HEK293 (cell line): ENCODE data around the gene PRICKLE1.

ENCODE experiments used
- CTCF ChIA-PET: fragments of 350-600 bp; formaldehyde crosslinking; extraction: SDS; loops from one replicate; lab custom pipeline; 2021; ENCODE audit warnings: antibody characterized with exemption; lab: Yijun Ruan, JAX
- POLR2A ChIA-PET: fragments of 300-600 bp; formaldehyde crosslinking; extraction: SDS; loops from one replicate; lab custom pipeline; 2020; ENCODE audit warnings: antibody characterized with exemption, inconsistent platforms; lab: Yijun Ruan, JAX
- H3K27ac ChIP-seq: fragments of 200-500 bp; sonication (Bioruptor generic); 2 replicates; pipeline ENCODE4 v1.5.1; 2014; ENCODE audit warnings: low read depth, low read length, control low read depth, inconsistent platforms; ENCODE audit errors: extremely low read depth
- H3K36me3 ChIP-seq, 2 experiments: fragments of 200-500 bp in 1 of 2; sonication (Bioruptor generic) in 1 of 2; 1 replicate in 1 of 2; 2 replicates in 1 of 2; pipeline ENCODE4 v1.5.1; 2014 to 2017; ENCODE audit warnings: inconsistent platforms in 2 of 2, low read length in 2 of 2; ENCODE audit not compliant: control insufficient read depth in 2 of 2, insufficient read depth in 1 of 2
- H3K4me1 ChIP-seq: fragments of 200-500 bp; sonication (Bioruptor generic); 2 replicates; pipeline ENCODE4 v1.5.1; 2014; ENCODE audit warnings: mild to moderate bottlenecking, low read length, inconsistent platforms; ENCODE audit not compliant: control insufficient read depth, insufficient read depth
- H3K4me3 ChIP-seq: 2 replicates; pipeline ENCODE4 v1.5.1; 2011; ENCODE audit warnings: low read depth, mild to moderate bottlenecking, control low read depth, low read length, moderate library complexity
- H3K9me3 ChIP-seq: fragments of 200-500 bp; sonication (Bioruptor generic); 2 replicates; pipeline ENCODE4 v1.5.1; 2014; ENCODE audit warnings: low read depth, low read length, inconsistent platforms; ENCODE audit not compliant: control insufficient read depth, insufficient read depth
- GFI1B ChIP-seq: fragments of 450-650 bp; formaldehyde crosslinking; IDR thresholded peaks from 2 replicates; pipeline ENCODE4 v1.5.1; 2016; ENCODE audit warnings: missing biosample characterization, missing genetic modification characterization
- SCRT1 ChIP-seq: fragments of 450-650 bp; formaldehyde crosslinking; IDR thresholded peaks from 2 replicates; pipeline ENCODE4 v1.5.1; 2016; ENCODE audit warnings: missing biosample characterization, missing genetic modification characterization, borderline replicate concordance
- SP7 ChIP-seq: fragments of 450-650 bp; formaldehyde crosslinking; IDR thresholded peaks from 2 replicates; pipeline ENCODE4 v1.5.1; 2016; ENCODE audit warnings: missing biosample characterization, missing genetic modification characterization
- ZBTB21 ChIP-seq: fragments of 450-650 bp; formaldehyde crosslinking; IDR thresholded peaks from 2 replicates; pipeline ENCODE4 v1.5.1; 2017; ENCODE audit warnings: missing biosample characterization, missing genetic modification characterization
- ZBTB7A ChIP-seq: fragments of 450-650 bp; formaldehyde crosslinking; IDR thresholded peaks from 2 replicates; pipeline ENCODE4 v1.5.1; 2016; ENCODE audit warnings: low read depth, missing biosample characterization, missing genetic modification characterization
- ZNF133 ChIP-seq: fragments of 450-650 bp; formaldehyde crosslinking; IDR thresholded peaks from 2 replicates; pipeline ENCODE4 v1.5.1; 2016; ENCODE audit warnings: missing biosample characterization, missing genetic modification characterization
- ZNF211 ChIP-seq: fragments of 450-650 bp; formaldehyde crosslinking; IDR thresholded peaks from 2 replicates; pipeline ENCODE4 v1.5.1; 2016; ENCODE audit warnings: low read depth, missing biosample characterization, missing genetic modification characterization
- ZNF221 ChIP-seq: fragments of 450-650 bp; formaldehyde crosslinking; IDR thresholded peaks from 2 replicates; pipeline ENCODE4 v1.5.1; 2017; ENCODE audit warnings: missing biosample characterization, missing genetic modification characterization, borderline replicate concordance
- ZNF248 ChIP-seq: fragments of 450-650 bp; formaldehyde crosslinking; IDR thresholded peaks from 2 replicates; pipeline ENCODE4 v1.5.1; 2017; ENCODE audit warnings: missing biosample characterization, missing genetic modification characterization
- ZNF302 ChIP-seq: fragments of 450-650 bp; formaldehyde crosslinking; IDR thresholded peaks from 2 replicates; pipeline ENCODE4 v1.5.1; 2016; ENCODE audit warnings: missing biosample characterization, missing genetic modification characterization, low read depth
- ZNF394 ChIP-seq: fragments of 450-650 bp; formaldehyde crosslinking; IDR thresholded peaks from 2 replicates; pipeline ENCODE4 v1.5.1; 2016; ENCODE audit warnings: missing biosample characterization, missing genetic modification characterization, mild to moderate bottlenecking, moderate library complexity, borderline replicate concordance
- ZNF560 ChIP-seq: fragments of 450-650 bp; formaldehyde crosslinking; IDR thresholded peaks from 2 replicates; pipeline ENCODE4 v1.5.1; 2017; ENCODE audit warnings: missing biosample characterization, missing genetic modification characterization, borderline replicate concordance
- ZNF571 ChIP-seq: fragments of 450-650 bp; formaldehyde crosslinking; IDR thresholded peaks from 2 replicates; pipeline ENCODE4 v1.5.0; 2017; ENCODE audit warnings: missing biosample characterization, missing genetic modification characterization
- ZSCAN23 ChIP-seq: fragments of 450-650 bp; formaldehyde crosslinking; IDR thresholded peaks from 2 replicates; pipeline ENCODE4 v1.5.1; 2016; ENCODE audit warnings: missing biosample characterization, missing genetic modification characterization
- TF ChIP-seq, protein P1 (sequence below): fragments of 450-650 bp; IDR thresholded peaks from 2 replicates; pipeline ENCODE4 v1.5.1; 2018; ENCODE audit warnings: missing biosample characterization, mild to moderate bottlenecking, missing genetic modification characterization
- TF ChIP-seq, protein P2 (sequence below): fragments of 450-650 bp; formaldehyde crosslinking; IDR thresholded peaks from 2 replicates; pipeline ENCODE4 v1.5.1; 2017; ENCODE audit warnings: missing biosample characterization, missing genetic modification characterization
- TF ChIP-seq, protein P3 (sequence below): fragments of 450-650 bp; formaldehyde crosslinking; IDR thresholded peaks from 2 replicates; pipeline ENCODE4 v1.5.1; 2016; ENCODE audit warnings: missing biosample characterization, missing genetic modification characterization
- TF ChIP-seq, protein P4 (sequence below): fragments of 450-650 bp; formaldehyde crosslinking; IDR thresholded peaks from 2 replicates; pipeline ENCODE4 v1.5.1; 2017; ENCODE audit warnings: missing biosample characterization, missing genetic modification characterization

PRICKLE1 gene

DNA sequence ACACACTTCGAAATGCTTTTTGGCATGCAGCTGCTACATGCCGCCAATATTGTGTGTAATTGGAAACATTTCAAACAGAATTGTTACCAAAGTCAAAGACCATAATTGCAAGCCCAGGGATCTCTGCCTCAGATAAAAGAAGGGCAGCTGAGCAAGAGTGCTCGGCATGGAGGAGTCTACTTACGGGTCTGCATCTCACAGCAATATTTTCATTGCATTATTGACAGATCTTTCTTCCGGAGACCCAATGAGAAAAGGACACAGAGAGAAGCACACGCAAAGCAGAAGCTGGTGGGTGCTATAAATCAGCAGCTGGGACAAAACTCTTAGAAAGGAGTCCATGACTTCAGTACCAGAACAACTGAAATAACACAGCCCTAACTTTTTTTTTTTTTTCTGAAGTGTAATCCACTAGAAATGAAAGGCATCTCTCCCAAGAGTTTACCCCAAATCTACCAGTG is 4.9 kb downstream of the PRICKLE1 start:
- POLR2A ChIA-PET: no interaction called here
- no peak overlapping the region for H3K27ac ChIP-seq
- CTCF ChIA-PET: interaction anchor here (0.7 to 1.9 kb wide), 4 partner anchors 10 to 751 kb away, joined by 3 to 9 read pairs (median 4); no protein-coding TSS in a partner anchor
- H3K4me1 ChIP-seq: peaks cover 25% of the 10 kb centered on the region
- no peak for TF ChIP-seq ZNF248 (tag by site-specific recombination)
- TF ChIP-seq, protein P1, sequence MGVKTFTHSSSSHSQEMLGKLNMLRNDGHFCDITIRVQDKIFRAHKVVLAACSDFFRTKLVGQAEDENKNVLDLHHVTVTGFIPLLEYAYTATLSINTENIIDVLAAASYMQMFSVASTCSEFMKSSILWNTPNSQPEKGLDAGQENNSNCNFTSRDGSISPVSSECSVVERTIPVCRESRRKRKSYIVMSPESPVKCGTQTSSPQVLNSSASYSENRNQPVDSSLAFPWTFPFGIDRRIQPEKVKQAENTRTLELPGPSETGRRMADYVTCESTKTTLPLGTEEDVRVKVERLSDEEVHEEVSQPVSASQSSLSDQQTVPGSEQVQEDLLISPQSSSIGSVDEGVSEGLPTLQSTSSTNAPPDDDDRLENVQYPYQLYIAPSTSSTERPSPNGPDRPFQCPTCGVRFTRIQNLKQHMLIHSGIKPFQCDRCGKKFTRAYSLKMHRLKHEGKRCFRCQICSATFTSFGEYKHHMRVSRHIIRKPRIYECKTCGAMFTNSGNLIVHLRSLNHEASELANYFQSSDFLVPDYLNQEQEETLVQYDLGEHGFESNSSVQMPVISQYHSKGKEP: peak; percentile 41; the same call in 1 of the 2 replicates
- no peak for TF ChIP-seq ZBTB21 (tag by site-specific recombination)
- no peak for TF ChIP-seq ZNF133 (tag by site-specific recombination)
- H3K36me3 ChIP-seq: no peaks in the 10 kb centered on the region
- no peak overlapping the region for H3K4me3 ChIP-seq
- H3K9me3 ChIP-seq: no peaks in the 10 kb centered on the region

DNA sequence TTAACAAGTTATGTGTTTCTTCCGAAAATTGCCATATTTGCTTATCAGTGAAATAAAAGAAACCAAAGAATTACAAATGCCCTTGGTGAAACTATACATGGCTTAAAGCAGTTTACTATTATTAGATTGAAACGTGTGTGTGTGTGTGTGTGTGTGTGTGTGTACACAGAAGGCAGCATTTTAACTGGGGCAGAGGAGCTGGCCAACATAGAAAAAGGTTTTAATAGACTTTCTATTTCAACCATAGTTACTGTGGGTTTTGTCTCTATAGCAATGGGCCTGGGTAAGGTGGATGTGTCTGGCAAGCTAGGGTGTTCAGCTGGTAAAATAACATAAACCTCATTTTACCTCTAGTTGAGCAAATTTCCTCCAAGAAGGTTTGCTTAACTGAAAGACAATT is 6.5 kb downstream of the PRICKLE1 start:
- TF ChIP-seq, protein P2, sequence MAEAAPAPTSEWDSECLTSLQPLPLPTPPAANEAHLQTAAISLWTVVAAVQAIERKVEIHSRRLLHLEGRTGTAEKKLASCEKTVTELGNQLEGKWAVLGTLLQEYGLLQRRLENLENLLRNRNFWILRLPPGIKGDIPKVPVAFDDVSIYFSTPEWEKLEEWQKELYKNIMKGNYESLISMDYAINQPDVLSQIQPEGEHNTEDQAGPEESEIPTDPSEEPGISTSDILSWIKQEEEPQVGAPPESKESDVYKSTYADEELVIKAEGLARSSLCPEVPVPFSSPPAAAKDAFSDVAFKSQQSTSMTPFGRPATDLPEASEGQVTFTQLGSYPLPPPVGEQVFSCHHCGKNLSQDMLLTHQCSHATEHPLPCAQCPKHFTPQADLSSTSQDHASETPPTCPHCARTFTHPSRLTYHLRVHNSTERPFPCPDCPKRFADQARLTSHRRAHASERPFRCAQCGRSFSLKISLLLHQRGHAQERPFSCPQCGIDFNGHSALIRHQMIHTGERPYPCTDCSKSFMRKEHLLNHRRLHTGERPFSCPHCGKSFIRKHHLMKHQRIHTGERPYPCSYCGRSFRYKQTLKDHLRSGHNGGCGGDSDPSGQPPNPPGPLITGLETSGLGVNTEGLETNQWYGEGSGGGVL (tag by site-specific recombination): no peak
- TF ChIP-seq ZNF394 (no peak), ZNF211 (tag by site-specific recombination) (no peak), ZNF302 (no peak), SP7 (tag by site-specific recombination) (no peak), SCRT1 (no peak), ZNF221 (no peak), ZNF560 (tag by site-specific recombination) (no peak), ZBTB7A (tag by site-specific recombination) (no peak), GFI1B (tag by site-specific recombination) (no peak), ZNF571 (tag by site-specific recombination) (no peak), ZSCAN23 (no peak)
- TF ChIP-seq, protein P3, sequence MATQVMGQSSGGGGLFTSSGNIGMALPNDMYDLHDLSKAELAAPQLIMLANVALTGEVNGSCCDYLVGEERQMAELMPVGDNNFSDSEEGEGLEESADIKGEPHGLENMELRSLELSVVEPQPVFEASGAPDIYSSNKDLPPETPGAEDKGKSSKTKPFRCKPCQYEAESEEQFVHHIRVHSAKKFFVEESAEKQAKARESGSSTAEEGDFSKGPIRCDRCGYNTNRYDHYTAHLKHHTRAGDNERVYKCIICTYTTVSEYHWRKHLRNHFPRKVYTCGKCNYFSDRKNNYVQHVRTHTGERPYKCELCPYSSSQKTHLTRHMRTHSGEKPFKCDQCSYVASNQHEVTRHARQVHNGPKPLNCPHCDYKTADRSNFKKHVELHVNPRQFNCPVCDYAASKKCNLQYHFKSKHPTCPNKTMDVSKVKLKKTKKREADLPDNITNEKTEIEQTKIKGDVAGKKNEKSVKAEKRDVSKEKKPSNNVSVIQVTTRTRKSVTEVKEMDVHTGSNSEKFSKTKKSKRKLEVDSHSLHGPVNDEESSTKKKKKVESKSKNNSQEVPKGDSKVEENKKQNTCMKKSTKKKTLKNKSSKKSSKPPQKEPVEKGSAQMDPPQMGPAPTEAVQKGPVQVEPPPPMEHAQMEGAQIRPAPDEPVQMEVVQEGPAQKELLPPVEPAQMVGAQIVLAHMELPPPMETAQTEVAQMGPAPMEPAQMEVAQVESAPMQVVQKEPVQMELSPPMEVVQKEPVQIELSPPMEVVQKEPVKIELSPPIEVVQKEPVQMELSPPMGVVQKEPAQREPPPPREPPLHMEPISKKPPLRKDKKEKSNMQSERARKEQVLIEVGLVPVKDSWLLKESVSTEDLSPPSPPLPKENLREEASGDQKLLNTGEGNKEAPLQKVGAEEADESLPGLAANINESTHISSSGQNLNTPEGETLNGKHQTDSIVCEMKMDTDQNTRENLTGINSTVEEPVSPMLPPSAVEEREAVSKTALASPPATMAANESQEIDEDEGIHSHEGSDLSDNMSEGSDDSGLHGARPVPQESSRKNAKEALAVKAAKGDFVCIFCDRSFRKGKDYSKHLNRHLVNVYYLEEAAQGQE: peak; percentile 62
- TF ChIP-seq, protein P4, sequence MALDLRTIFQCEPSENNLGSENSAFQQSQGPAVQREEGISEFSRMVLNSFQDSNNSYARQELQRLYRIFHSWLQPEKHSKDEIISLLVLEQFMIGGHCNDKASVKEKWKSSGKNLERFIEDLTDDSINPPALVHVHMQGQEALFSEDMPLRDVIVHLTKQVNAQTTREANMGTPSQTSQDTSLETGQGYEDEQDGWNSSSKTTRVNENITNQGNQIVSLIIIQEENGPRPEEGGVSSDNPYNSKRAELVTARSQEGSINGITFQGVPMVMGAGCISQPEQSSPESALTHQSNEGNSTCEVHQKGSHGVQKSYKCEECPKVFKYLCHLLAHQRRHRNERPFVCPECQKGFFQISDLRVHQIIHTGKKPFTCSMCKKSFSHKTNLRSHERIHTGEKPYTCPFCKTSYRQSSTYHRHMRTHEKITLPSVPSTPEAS (tag by site-specific recombination): peak; percentile 43; the same call in 1 of the 2 replicates
- H3K9me3 ChIP-seq: no peaks in the 10 kb centered on the region
- no peaks in the 10 kb centered on the region for H3K36me3 ChIP-seq
- H3K4me1 ChIP-seq: peaks cover 30% of the 10 kb centered on the region
- ChIA-PET CTCF (no interaction called here), POLR2A (interaction anchor here (0.6 kb wide), 1 partner anchor 92 kb away, joined by 3 read pairs; no protein-coding TSS in a partner anchor)
- no peak overlapping the region for H3K4me3 ChIP-seq
- H3K27ac ChIP-seq: no peak overlapping the region
